Mucosa of descending colon (tissue), 3 donors: Measurements from ENCODE around the gene PMEPA1. TPM values are rescaled to one million over a fixed set of nuclear protein-coding genes. Genes with fewer than 3 reads are reported as not detected.

Experiments used
- ATAC-seq: fragments of 200-7000 bp; cut with Tn5 transposase; one replicate; pipeline ENCODE4 v1.9.1; 2020; ENCODE audit warnings: mild to moderate bottlenecking, moderate library complexity
- DNase-seq, 3 donors: peaks; one replicate each; pipeline ENCODE4 v3.0.0-alpha.2; 2020
- H3K36me3 ChIP-seq: fragments of 200-600 bp; one replicate; pipeline ENCODE4 v1.8.0; 2021; ENCODE audit warnings: low read depth, mild to moderate bottlenecking
- H3K4me1 ChIP-seq: fragments of 200-600 bp; one replicate; pipeline ENCODE4 v1.8.0; 2021; ENCODE audit warnings: low read depth, mild to moderate bottlenecking
- H3K4me3 ChIP-seq: fragments of 200-600 bp; one replicate; pipeline ENCODE4 v1.8.0; 2021; ENCODE audit warnings: mild to moderate bottlenecking
- H3K9me3 ChIP-seq: fragments of 200-600 bp; one replicate; pipeline ENCODE4 v1.8.0; 2021; ENCODE audit warnings: mild to moderate bottlenecking
- intact Hi-C, 2 donors: fragments of 100-400 bp; cut with DNase I in 1 of 2; cut with micrococcal nuclease in 1 of 2; formaldehyde crosslinking; loops; one replicate each; pipeline versions ENCODE4 v1.11.0 to v1.11.1; 2022; cut with DNase I, micrococcal nuclease
- total RNA-seq, 3 donors: library from RNA; stranded (reverse); fragmentation: NEBNext Ultra II Directional in 2 of 3; extraction: Animal tissue kit (Norgen Biotek cat#: 25700) in 2 of 3; gene quantifications; one replicate each; pipeline versions ENCODE4 v1.2.1 to v1.2.4, GENCODE V29; 2021 to 2023
- TF ChIP-seq, protein P1 (sequence below): fragments of 200-600 bp; IDR thresholded peaks from one replicate; pipeline ENCODE4 v1.8.0; 2022; ENCODE audit warnings: antibody characterized with exemption, mild to moderate bottlenecking
- donor health status: DM: no; HTN: no; CAD: no; lungs with moderate emphysema.
- donor health status: DM: no; HTN: no; CAD: no.
- donor health status: DM: no; HTN: yes; CAD: no.

PMEPA1 gene
- total RNA-seq, 3 donors from 2014 or later = 18.5 to 35.5 (median 23.5) TPM

DNA sequence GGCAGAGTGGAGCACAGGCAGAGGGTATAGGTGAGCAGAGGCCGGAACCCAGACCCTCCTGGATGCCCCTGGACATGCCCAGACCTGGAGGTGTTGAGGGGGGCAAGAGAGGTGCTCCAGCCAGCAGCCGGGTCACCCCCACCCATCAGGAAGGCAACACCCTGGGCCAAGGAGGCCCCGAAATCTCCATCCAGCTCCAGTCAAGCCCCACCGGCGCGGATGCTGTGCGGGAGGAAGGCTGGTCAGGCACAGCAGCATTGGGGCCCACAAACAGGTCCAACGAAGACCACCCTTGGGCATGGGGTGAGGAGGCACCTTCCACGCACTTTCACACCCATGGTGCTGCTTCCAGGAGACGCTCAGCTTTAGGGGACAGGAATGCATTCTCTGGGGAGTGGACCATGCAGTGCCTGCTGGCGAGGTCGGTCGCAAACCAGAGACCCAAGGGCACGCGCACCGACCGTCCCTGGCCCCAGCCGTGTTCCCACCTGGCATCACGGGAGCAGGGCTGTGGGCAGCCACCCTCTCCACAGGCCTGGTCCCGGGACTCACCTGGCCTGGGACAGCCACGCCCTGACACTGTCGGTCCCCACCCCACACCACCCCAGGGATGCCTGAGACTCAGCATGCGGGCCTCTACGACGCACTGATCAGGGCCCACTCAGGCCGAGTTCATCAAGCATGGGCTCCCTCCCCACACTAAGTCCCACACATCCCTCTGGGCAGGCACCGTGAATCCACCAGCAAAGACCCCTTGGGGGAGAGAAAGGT, 45.9 kb downstream of the PMEPA1 start:
- TF ChIP-seq, protein P1, sequence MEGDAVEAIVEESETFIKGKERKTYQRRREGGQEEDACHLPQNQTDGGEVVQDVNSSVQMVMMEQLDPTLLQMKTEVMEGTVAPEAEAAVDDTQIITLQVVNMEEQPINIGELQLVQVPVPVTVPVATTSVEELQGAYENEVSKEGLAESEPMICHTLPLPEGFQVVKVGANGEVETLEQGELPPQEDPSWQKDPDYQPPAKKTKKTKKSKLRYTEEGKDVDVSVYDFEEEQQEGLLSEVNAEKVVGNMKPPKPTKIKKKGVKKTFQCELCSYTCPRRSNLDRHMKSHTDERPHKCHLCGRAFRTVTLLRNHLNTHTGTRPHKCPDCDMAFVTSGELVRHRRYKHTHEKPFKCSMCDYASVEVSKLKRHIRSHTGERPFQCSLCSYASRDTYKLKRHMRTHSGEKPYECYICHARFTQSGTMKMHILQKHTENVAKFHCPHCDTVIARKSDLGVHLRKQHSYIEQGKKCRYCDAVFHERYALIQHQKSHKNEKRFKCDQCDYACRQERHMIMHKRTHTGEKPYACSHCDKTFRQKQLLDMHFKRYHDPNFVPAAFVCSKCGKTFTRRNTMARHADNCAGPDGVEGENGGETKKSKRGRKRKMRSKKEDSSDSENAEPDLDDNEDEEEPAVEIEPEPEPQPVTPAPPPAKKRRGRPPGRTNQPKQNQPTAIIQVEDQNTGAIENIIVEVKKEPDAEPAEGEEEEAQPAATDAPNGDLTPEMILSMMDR = no peak
- ATAC-seq = no peak
- Histone ChIP-seq H3K4me3 (no peak overlapping the region), H3K9me3 (no peaks in the 10 kb centered on the region), H3K4me1 (peaks cover 5% of the 10 kb centered on the region), H3K36me3 (no peaks in the 10 kb centered on the region)
- peak in 1 of 3 donors; percentile 48 for DNase-seq
- intact Hi-C loops = no loop called here

DNA sequence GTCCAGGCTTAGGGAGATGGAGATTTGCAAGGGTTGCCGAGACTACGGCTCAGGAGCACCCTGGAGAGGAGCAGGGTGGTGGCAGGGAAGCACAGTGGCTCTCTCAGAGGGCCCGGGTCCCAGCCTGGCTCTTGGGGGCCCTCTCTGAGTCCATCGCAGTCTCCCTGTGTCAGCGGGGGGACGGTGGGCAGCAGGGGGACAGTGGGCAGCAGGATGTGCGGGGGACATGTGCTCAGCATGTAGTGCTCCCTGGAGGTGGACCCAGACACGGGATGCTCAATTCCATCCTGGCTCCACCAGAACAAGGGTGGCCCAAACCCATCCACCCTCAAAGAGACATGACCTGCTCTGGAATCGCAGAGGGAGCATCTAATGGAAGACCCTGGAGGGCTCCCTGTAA, 46.6 kb downstream of the PMEPA1 start:
- Histone ChIP-seq H3K36me3 (no peaks in the 10 kb centered on the region), H3K4me1 (peaks cover 2% of the 10 kb centered on the region), H3K9me3 (no peaks in the 10 kb centered on the region), H3K4me3 (no peak overlapping the region)
- TF ChIP-seq, protein P1 = no peak
- DNase-seq (peak in 1 of 3 donors; percentile 36), ATAC-seq (no peak)
- intact Hi-C loops = no loop called here

DNA sequence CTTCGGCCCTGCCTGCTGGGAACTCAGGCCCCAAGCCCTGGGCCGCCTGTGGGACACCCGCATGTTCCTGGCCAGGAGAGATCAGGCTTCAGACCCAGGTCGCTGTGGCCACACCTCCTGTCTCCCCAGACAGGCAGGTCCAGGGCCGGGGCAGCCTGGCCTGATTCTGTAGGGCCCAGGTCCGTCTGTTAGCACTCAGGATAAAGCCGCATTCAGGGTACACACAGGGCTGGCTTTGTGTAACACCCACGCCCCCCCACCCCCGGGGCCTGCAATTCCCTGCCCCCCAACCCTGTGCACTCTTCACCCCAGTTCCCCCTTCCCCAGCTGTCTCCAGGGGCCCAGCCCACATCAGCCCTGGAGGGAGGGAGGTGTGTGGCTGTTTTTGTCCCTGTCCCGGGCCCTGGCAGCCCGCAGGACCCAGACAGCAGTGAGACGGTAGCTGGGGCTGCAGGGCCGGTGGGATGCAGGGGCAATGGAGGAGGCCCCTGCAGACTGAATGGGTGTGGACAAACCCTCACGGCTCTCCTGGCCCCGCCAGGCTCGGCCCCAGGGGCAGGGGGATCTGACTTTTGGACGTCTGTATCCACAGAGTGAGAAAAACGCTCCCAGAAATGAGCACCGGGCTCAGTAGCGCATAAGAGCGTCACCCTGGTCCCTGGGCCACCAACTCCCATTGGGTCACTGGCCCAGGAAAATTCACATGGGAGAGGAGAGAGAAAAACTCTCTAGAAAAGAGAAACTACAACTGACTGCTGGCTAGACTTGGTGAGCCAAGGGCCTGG, 47.2 kb downstream of the PMEPA1 start:
- intact Hi-C loops = no loop called here
- Histone ChIP-seq H3K36me3 (no peaks in the 10 kb centered on the region), H3K4me3 (no peak overlapping the region), H3K9me3 (no peaks in the 10 kb centered on the region), H3K4me1 (no peaks in the 10 kb centered on the region)
- TF ChIP-seq, protein P1 = no peak
- DNase-seq (peak in 1 of 3 donors; percentile 42), ATAC-seq (no peak)

DNA sequence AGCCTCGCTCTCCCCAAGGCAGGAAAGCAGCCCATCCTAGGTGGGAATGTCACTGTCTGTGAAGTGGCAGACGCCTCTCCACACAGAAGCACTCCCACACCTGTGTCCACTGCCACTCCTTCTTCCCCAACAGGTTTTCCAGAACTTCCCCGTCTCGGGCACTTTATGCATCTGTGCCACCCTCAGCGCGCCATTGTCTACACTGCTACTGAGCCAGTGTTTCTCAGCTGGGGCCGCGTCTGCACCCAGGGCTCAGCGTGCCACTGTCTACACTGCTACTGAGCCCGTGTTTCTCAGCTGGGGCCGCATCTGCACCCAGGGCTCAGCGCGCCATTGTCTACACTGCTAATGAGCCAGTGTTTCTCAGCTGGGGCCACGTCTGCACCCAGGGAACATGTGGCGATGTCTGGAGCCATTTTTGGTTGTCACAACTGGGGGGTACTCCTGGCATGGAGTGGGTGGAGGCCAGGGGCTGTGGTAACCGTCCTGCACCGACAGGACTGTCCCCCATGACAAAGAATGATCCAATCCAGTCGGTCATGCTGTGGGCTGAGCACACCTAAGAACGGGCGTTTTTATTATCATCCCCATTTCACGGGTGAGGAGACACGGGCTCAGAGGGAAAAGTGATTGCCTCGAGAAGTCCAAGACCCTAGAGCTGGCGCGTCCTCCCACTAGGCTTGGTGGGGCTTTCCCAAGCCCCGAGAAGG, 47.9 kb downstream of the PMEPA1 start:
- intact Hi-C loops = no loop called here
- peak in 1 of 3 donors; percentile 21 for DNase-seq
- Histone ChIP-seq H3K9me3 (no peaks in the 10 kb centered on the region), H3K4me1 (no peaks in the 10 kb centered on the region), H3K4me3 (no peak overlapping the region), H3K36me3 (no peaks in the 10 kb centered on the region)
- no peak for ATAC-seq
- TF ChIP-seq, protein P1 = no peak

DNA sequence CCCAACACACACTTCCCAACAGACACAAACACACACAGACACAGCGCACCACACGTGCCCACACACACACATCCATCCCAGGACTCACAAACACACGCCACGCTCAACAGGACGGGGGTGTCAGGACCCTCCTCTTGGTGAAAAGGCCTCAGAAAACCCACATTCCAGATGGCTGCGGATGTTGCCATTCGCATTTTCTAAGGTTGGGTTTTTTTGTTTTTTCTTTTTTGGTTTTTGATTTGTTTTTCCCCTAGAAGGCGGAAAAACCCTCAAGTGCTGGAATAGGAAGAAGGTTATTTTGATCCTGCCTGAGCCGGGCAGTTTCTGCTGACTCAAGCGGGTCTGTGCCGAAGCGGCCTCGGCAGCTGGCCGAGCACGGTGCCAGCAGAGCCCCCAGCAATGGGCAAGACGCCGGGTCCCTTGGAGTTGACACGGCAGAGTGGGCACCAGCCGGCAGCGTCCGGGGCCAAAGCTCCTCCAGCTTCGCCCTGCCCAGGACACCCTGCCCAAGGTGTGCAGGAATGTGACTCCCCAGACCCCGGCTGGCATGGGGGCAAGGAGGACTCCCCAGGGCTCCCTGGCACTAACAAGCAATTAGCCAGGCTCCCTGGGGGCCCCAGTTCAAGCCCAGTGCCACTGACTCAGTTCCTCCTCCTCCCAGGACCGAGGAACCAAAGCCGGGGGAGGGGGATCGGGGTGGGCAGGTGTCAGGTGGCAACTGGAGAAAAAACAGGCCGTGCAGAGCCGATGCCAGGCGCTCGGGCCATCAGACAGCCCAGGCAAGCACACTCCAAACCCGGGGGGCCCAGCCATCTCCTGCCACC, 48.7 kb downstream of the PMEPA1 start:
- Histone ChIP-seq H3K4me3 (no peak overlapping the region), H3K4me1 (no peaks in the 10 kb centered on the region), H3K9me3 (no peaks in the 10 kb centered on the region), H3K36me3 (no peaks in the 10 kb centered on the region)
- intact Hi-C loops = no loop called here
- DNase-seq (peak in 2 of 3 donors; percentile 2 to 40), ATAC-seq (no peak)
- TF ChIP-seq, protein P1 = no peak
